ENCODE measurements around the gene CARNS1. TPM values are rescaled to one million over a fixed set of nuclear protein-coding genes. Genes with fewer than 3 reads are reported as not detected.

The CARNS1 gene
- total and polyA plus RNA-seq, 2 of the 8 experiments (the other 6 are each of a cell fraction or from before 2014, with no cell fraction given), result 0.82 to 1.1 TPM

DNA sequence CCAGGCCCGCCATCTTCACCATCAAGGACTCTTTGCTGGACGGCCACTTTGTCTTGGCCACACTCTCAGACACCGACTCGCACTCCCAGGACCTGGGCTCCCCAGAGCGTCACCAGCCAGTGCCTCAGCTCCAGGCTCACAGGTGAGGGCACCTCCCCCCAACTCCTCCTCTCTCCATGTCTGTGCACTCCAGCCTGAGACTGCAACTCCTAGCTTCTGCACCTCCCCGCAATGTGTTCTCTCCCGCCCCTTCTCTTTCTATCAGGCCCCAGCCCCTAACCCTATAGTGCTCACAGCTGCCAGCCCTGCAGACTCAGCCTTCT lies 19.3 kb upstream of the CARNS1 start:
- H4K8ac ChIP-seq (ENCODE audit: extremely low read depth, insufficient read depth, low read length), result no peak overlapping the region
- TF ChIP-seq YY1 (IDR thresholded peaks at IDR 0.05; ENCODE audit: low read depth, low read length) (no peak), CBX5 (IDR thresholded peaks at IDR 0.05; ENCODE audit: low read depth, low read length) (no peak), TEAD4 (IDR thresholded peaks at IDR 0.05; ENCODE audit: low read depth, low read length) (no peak)
- peak overlapping the region; percentile 88; the same call in 1 of the 2 replicates for H2BK5ac ChIP-seq (ENCODE audit: low read depth, low read length)
- 92% methylated on average over 7 of the region's 7 CpGs; no CpG with 5 or more reads in 1 of the 2 experiments for WGBS, 2 experiments (ENCODE audit: extremely low coverage in 1 of 2, insufficient coverage in 1 of 2, insufficient read length in 1 of 2, insufficient replicate concordance in 2 of 2, low coverage in 1 of 2, low lambda C conversion rate in 2 of 2, missing lambda C conversion rate in 1 of 2)
- no peak overlapping the region for H2AFZ ChIP-seq (ENCODE audit: low read length)
- peaks cover 6% of the 10 kb centered on the region for H3K79me1 ChIP-seq (ENCODE audit: low read depth, low read length)
- no peak overlapping the region for H2BK120ac ChIP-seq (replicated peaks; ENCODE audit: low read depth, low read length)
- no peak overlapping the region for H3K14ac ChIP-seq (ENCODE audit: insufficient read length)
- peak overlapping the region; percentile 35; the same call in 1 of the 2 replicates for H3K27ac ChIP-seq (ENCODE audit: low read depth, low read length)
- H3K4ac ChIP-seq (replicated peaks; ENCODE audit: insufficient read length, low read depth, low read length), result no peak overlapping the region
- no peak overlapping the region for H2AK5ac ChIP-seq (ENCODE audit: low read depth, low read length)
- DNase-seq (ENCODE audit: low read depth in 1 of 2, low spot score in 2 of 2) (no peak), FAIRE-seq (no peak)
- ChIA-PET CTCF (ENCODE audit: partially characterized antibody) (interaction anchor here (0.8 to 34.8 kb wide), 6 partner anchors 10 to 38 kb away, joined by 3 to 1305 read pairs (median 4); partner anchors contain the start of gene POLD4), POLR2A (ENCODE audit: partially characterized antibody) (interaction anchor here (0.9 to 2.6 kb wide), 16 partner anchors 9 to 93 kb away, joined by 3 to 13 read pairs (median 4); partner anchors contain the start of genes AIP, RPS6KB2 and SSH3)
- no peaks in the 10 kb centered on the region for H3K27me3 ChIP-seq (replicated peaks in 1 of 4; ENCODE audit: control insufficient read depth in 3 of 4, extremely low read depth in 1 of 4, insufficient read depth in 3 of 4, low read length in 3 of 4)
- no peak overlapping the region for H2BK20ac ChIP-seq (ENCODE audit: low read length)
- no peaks in the 10 kb centered on the region for H3K9me3 ChIP-seq (ENCODE audit: insufficient read depth in 2 of 2, low read depth in 1 of 2, low read length in 1 of 2)
- H2BK15ac ChIP-seq (ENCODE audit: low read length), result no peak overlapping the region
- H3K56ac ChIP-seq (replicated peaks; ENCODE audit: insufficient read length, low read depth, low read length), result no peak overlapping the region
- H4K5ac ChIP-seq (ENCODE audit: insufficient read length, low read depth, low read length), result no peak overlapping the region
- H4K91ac ChIP-seq (replicated peaks; ENCODE audit: insufficient read length, low read length), result no peak overlapping the region
- no peak overlapping the region for H3K18ac ChIP-seq (ENCODE audit: extremely low read depth, low read length)
- peaks cover 12% of the 10 kb centered on the region for H3K23me2 ChIP-seq (ENCODE audit: low read depth, low read length)
- H3K4me1 ChIP-seq (replicated peaks in 1 of 4; ENCODE audit: control insufficient read depth in 3 of 4, insufficient read depth in 4 of 4, low read length in 3 of 4), result peaks cover 0 to 14% (median 7%) of the 10 kb centered on the region in 4 experiments; a peak in 5 of 7 replicates
- H3K4me2 ChIP-seq (ENCODE audit: insufficient read depth in 1 of 2, low read depth in 2 of 2, low read length in 2 of 2), result no peak overlapping the region
- peaks cover 0 to 10% of the 10 kb centered on the region in 2 experiments; a peak in 2 of 4 replicates for H3K79me2 ChIP-seq (ENCODE audit: control insufficient read depth in 1 of 2, insufficient read depth in 2 of 2, low read length in 2 of 2)
- H4K20me1 ChIP-seq (replicated peaks in 1 of 2; ENCODE audit: control insufficient read depth in 1 of 2, insufficient read depth in 2 of 2, low read length in 2 of 2), result peaks cover 0 to 14% of the 10 kb centered on the region in 2 experiments
- H3K23ac ChIP-seq (ENCODE audit: insufficient read length), result no peak overlapping the region
- peaks cover 6 to 25% (median 18%) of the 10 kb centered on the region in 4 experiments; a peak in 6 of 8 replicates for H3K36me3 ChIP-seq (ENCODE audit: control insufficient read depth in 2 of 4, insufficient read depth in 4 of 4, low read length in 3 of 4)
- no peak overlapping the region for H3K9ac ChIP-seq (replicated peaks in 1 of 4; ENCODE audit: extremely low read depth in 1 of 4, low read depth in 3 of 4, low read length in 3 of 4)
- no peak overlapping the region for H3K4me3 ChIP-seq (ENCODE audit: extremely low read depth in 1 of 4, insufficient read depth in 2 of 4, low read depth in 3 of 4, low read length in 4 of 4)
- peak overlapping the region; percentile 50; the same call in 1 of the 2 replicates for H2BK12ac ChIP-seq (ENCODE audit: low read depth, low read length)
